HepG2 (cell line): ENCODE measurements around the gene FAM234A. TPM values are rescaled to one million over a fixed set of nuclear protein-coding genes. Genes with fewer than 3 reads are reported as not detected.

Experiments
- ATF5 ChIP-seq: sonication (generic); formaldehyde crosslinking; IDR thresholded peaks from 2 replicates; pipeline ENCODE4 v1.4.0; 2020; ENCODE audit warnings: mild to moderate bottlenecking, low read depth, missing genetic modification reagents
- ATM ChIP-seq: fragments of 450-650 bp; IDR thresholded peaks from 2 replicates; pipeline ENCODE4 v1.7.1; 2017; ENCODE audit warnings: mild to moderate bottlenecking, borderline replicate concordance
- ATRX ChIP-seq: sonication (generic); formaldehyde crosslinking; IDR thresholded peaks from 2 replicates; pipeline ENCODE4 v1.4.0; 2020; ENCODE audit warnings: missing genetic modification reagents, borderline replicate concordance
- CREB3 ChIP-seq: sonication (generic); formaldehyde crosslinking; IDR thresholded peaks from 2 replicates; pipeline ENCODE4 v1.5.0; 2020; ENCODE audit warnings: missing genetic modification reagents
- CTCF ChIP-seq: sonication (generic); formaldehyde crosslinking; IDR thresholded peaks from 2 replicates; pipeline ENCODE4 v1.5.0; 2020; ENCODE audit warnings: mild to moderate bottlenecking, missing genetic modification reagents, moderate library complexity
- GABPB1 ChIP-seq: IDR thresholded peaks from 2 replicates; pipeline ENCODE4 v1.6.1; 2016; ENCODE audit warnings: mild to moderate bottlenecking, missing genetic modification reagents, moderate library complexity, missing compliant biosample characterization
- GTF2F1 ChIP-seq: fragments of 150-350 bp; IDR thresholded peaks from 2 replicates; pipeline ENCODE4 v1.6.1; 2014; ENCODE audit warnings: low read length
- HOXA9 ChIP-seq: sonication (generic); formaldehyde crosslinking; IDR thresholded peaks from 2 replicates; pipeline ENCODE4 v1.8.1; 2022; ENCODE audit warnings: missing genetic modification reagents, mild to moderate bottlenecking, moderate library complexity, borderline replicate concordance
- IKZF1 ChIP-seq: fragments of 450-650 bp; IDR thresholded peaks from 2 replicates; pipeline ENCODE4 v1.7.1; 2016
- KLF9 ChIP-seq: IDR thresholded peaks from 2 replicates; pipeline ENCODE4 v1.6.1; 2016; ENCODE audit warnings: low read depth
- NAIF1 ChIP-seq: sonication (generic); formaldehyde crosslinking; IDR thresholded peaks from 2 replicates; pipeline ENCODE4 v1.5.0; 2020; ENCODE audit warnings: mild to moderate bottlenecking, missing genetic modification reagents, borderline replicate concordance
- NFKBIZ ChIP-seq: IDR thresholded peaks from 2 replicates; pipeline ENCODE4 v1.6.1; 2018; ENCODE audit warnings: missing genetic modification reagents, missing compliant biosample characterization
- NFRKB ChIP-seq: fragments of 450-650 bp; IDR thresholded peaks from 2 replicates; pipeline ENCODE4 v1.6.1; 2017
- NR2C2 ChIP-seq: sonication (generic); formaldehyde crosslinking; IDR thresholded peaks from 2 replicates; pipeline ENCODE4 v1.4.0; 2020; ENCODE audit warnings: missing genetic modification reagents, mild to moderate bottlenecking, moderate library complexity, borderline replicate concordance
- RFXAP ChIP-seq: sonication (generic); formaldehyde crosslinking; IDR thresholded peaks from 2 replicates; pipeline ENCODE4 v1.4.0; 2020; ENCODE audit warnings: missing genetic modification reagents, borderline replicate concordance
- SP5 ChIP-seq: IDR thresholded peaks from 2 replicates; pipeline ENCODE4 v1.6.1; 2016; ENCODE audit warnings: low read depth, borderline replicate concordance
- TIGD3 ChIP-seq: sonication (generic); formaldehyde crosslinking; IDR thresholded peaks from 2 replicates; pipeline ENCODE4 v1.5.1; 2020; ENCODE audit warnings: mild to moderate bottlenecking, missing genetic modification reagents, borderline replicate concordance
- TRIM24 ChIP-seq: sonication (generic); formaldehyde crosslinking; IDR thresholded peaks from 2 replicates; pipeline ENCODE4 v1.8.0; 2022; ENCODE audit warnings: mild to moderate bottlenecking, missing genetic modification reagents
- TSC22D2 ChIP-seq: sonication (generic); formaldehyde crosslinking; IDR thresholded peaks from 2 replicates; pipeline ENCODE4 v1.5.1; 2020; ENCODE audit warnings: missing genetic modification reagents, mild to moderate bottlenecking, borderline replicate concordance
- ZFP36L2 ChIP-seq: sonication (generic); formaldehyde crosslinking; IDR thresholded peaks from 2 replicates; pipeline ENCODE4 v1.4.0; 2020; ENCODE audit warnings: missing genetic modification reagents
- ZMAT3 ChIP-seq: sonication (generic); formaldehyde crosslinking; conservative IDR thresholded peaks from 2 replicates; pipeline ENCODE4 v1.7.0; 2021; ENCODE audit warnings: missing genetic modification reagents
- ZMAT5 ChIP-seq: sonication (generic); formaldehyde crosslinking; IDR thresholded peaks from 2 replicates; pipeline ENCODE4 v1.5.0; 2020; ENCODE audit warnings: mild to moderate bottlenecking, low read depth, missing genetic modification reagents, borderline replicate concordance
- ZNF235 ChIP-seq: sonication (generic); formaldehyde crosslinking; IDR thresholded peaks from 2 replicates; pipeline ENCODE4 v1.8.1; 2023; ENCODE audit warnings: mild to moderate bottlenecking, missing genetic modification reagents, borderline replicate concordance
- ZNF253 ChIP-seq: sonication (generic); formaldehyde crosslinking; IDR thresholded peaks from 2 replicates; pipeline ENCODE4 v1.8.0; 2022; ENCODE audit warnings: mild to moderate bottlenecking, missing genetic modification reagents, borderline replicate concordance
- ZNF343 ChIP-seq: sonication (generic); formaldehyde crosslinking; IDR thresholded peaks from 2 replicates; pipeline ENCODE4 v1.4.0; 2020; ENCODE audit warnings: mild to moderate bottlenecking, missing genetic modification reagents
- ZNF547 ChIP-seq: sonication (generic); formaldehyde crosslinking; IDR thresholded peaks from 2 replicates; pipeline ENCODE4 v1.5.1; 2020; ENCODE audit warnings: mild to moderate bottlenecking, missing genetic modification reagents
- polyA plus RNA-seq, 8 experiments: library from polyadenylated mRNA; depleted of rRNA in 3 of 8; stranded (reverse) in 7 of 8; unstranded in 1 of 8; fragments of >200 nt; fragmentation: Illumina TruSeq in 4 of 8; extraction: Trizol in 4 of 8; gene quantifications; 2 replicates each; pipeline versions ENCODE4 v1.2.1 to v1.2.3, GENCODE V29; 2011 to 2016; ENCODE audit warnings: low read depth in 4 of 8, missing spikeins in 1 of 8, mixed read lengths in 1 of 8; ENCODE audit not compliant: insufficient read depth in 1 of 8
- total RNA-seq, 5 experiments: library from RNA; depleted of rRNA; stranded (reverse); fragments of >200 nt; fragmentation: Illumina TruSeq; extraction: Trizol; gene quantifications; 2 replicates each; pipeline ENCODE4 v1.2.3, GENCODE V29; 2016; ENCODE audit warnings: low read depth in 1 of 5

FAM234A gene
- total and polyA plus RNA-seq, 2 of the 13 experiments (the other 11 are each of a cell fraction or from before 2014, with no cell fraction given) = 29.2 to 34.4 TPM

- TF ChIP-seq ATF5 (CRISPR knock-in tag) (peak; percentile 62; the same call in 1 of the 2 replicates), ATM (no peak), TIGD3 (CRISPR knock-in tag) (peak; percentile 99), RFXAP (CRISPR knock-in tag) (peak; percentile 93), HOXA9 (peak; percentile 94), SP5 (peak; percentile 49), ZNF547 (CRISPR knock-in tag) (peak; percentile 99), GTF2F1 (peak; percentile 25; the same call in 1 of the 2 replicates), ATRX (CRISPR knock-in tag) (no peak), TSC22D2 (CRISPR knock-in tag) (peak; percentile 97), KLF9 (CRISPR knock-in tag) (0 out of 2 replicates have a peak, but pooled peaks have one; percentile 56), TRIM24 (CRISPR knock-in tag) (no peak), NAIF1 (CRISPR knock-in tag) (peak; percentile 86; the same call in 1 of the 2 replicates), NFRKB (no peak), GABPB1 (CRISPR knock-in tag) (peak; percentile 99), ZMAT3 (CRISPR knock-in tag) (peak; percentile 59; the same call in 1 of the 2 replicates), ZMAT5 (CRISPR knock-in tag) (no peak), ZNF253 (CRISPR knock-in tag) (peak; percentile 95; the same call in 1 of the 2 replicates), ZFP36L2 (CRISPR knock-in tag) (peak; percentile 29; the same call in 1 of the 2 replicates), IKZF1 (no peak), NFKBIZ (CRISPR knock-in tag) (0 out of 2 replicates have a peak, but pooled peaks have one; percentile 63), ZNF235 (CRISPR knock-in tag) (peak; percentile 96; the same call in 1 of the 2 replicates), ZNF343 (CRISPR knock-in tag) (peak; percentile 94), CREB3 (CRISPR knock-in tag) (peak; percentile 97), NR2C2 (CRISPR knock-in tag) (peak; percentile 72), CTCF (CRISPR knock-in tag) (no peak)
Measured at GRCh38 chr16:228852-229730, 5.5 kb upstream of the FAM234A start, which contains the start of gene LUC7L (continued).
